HG03469 (cell line): ENCODE measurements around the gene FHIT.
A peak's percentile ranks its signal among the peaks of the same experiment; 100 is the strongest.

Source experiments
- ATAC-seq: cut with Tn5 transposase; IDR thresholded peaks from one replicate; pipeline ENCODE4 v1.9.1; 2021; ENCODE audit warnings: mild to moderate bottlenecking, moderate library complexity, moderate number of reproducible peaks; ENCODE audit not compliant: unreplicated experiment

The FHIT gene

DNA sequence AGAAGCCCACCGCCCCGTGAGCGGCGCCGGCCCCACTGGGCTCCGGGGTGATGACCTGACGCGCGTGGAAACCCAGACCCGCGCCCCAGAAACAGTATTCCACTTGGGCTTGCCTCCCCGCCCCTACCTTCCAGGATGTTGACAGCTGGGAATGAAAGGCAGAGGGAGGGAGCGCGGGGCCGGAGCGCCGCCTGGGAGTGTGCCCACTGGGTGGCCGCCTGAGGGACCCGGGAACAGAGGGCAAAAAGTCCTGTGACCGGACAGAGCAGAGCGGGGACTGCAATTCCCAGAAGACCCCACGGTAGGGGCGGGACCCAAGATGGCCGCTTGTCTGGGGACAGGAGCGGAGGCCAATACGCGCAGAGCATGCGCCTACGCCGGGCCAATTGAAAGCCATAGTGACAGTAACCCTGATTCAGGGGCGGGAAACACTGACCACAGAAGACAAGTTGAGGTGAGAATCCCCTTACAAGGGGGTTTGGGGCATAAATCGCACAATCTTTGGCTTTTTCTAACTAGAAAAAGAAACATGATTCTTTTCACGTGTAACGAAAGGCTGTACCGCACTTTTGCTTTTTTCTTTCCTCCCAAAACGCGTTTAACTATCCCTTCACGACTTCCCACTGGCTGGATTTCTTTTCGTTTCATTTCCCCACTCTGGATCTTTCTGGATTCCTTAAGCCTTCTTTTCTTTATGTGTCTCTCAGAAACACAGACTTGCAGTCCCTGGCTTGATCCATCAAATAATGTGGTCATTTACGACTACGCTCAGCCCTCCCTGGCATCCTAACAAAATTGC, at the start of gene FHIT:
FHIT (minus strand) TSS at position 279 of the 799 bp plus-strand sequence.
- ATAC-seq = peak; percentile 92

- ATAC-seq = no peak
These were observed 49.5 kb upstream of the FHIT start for GRCh38 chr3:61300786-61301185.

DNA sequence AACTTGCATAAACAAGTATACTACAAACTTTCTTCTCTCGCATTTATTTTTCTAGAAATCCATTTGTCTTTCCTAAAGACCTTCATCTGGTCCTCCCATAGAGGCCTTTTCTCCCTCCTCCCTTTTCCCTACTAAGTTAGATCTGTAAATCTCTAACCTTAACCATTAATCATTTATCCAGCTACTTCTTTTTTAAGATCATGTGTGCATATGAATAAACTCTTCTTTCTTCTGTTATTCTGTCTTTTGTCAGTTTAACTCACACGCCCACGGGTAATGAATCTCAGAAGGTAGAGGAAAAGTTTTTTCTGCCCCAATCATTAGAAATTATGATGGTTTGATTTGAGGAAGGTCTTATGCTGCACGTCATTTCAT, 48.7 kb upstream of the FHIT start:
- ATAC-seq = no peak

- ATAC-seq = no peak
These were observed 48.2 kb upstream of the FHIT start for GRCh38 chr3:61299343-61300005.

DNA sequence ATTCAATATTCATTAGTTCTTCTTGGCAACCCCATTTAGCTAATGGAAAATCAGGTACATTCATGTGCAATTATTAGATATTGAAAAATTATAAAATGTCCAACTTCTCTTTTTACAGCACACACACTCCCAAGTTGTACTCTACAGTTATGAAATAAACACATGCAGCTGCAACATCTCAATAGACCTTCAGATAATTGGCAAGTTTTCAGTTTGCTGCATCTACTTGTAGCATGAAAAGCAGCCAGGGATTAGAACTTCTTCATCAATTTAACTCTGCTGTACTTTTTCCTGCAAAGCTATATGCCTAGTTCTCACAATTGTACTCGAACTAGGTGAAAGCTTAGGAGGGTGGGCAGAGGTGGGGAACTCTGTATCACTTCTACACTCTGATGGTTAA, 46.6 kb upstream of the FHIT start:
- no peak for ATAC-seq

- ATAC-seq = no peak
These were observed 37.2 kb upstream of the FHIT start for GRCh38 chr3:61288446-61288845.

GRCh38 chr3:61283876-61284275, 32.6 kb upstream of the FHIT start:
- ATAC-seq = no peak

DNA sequence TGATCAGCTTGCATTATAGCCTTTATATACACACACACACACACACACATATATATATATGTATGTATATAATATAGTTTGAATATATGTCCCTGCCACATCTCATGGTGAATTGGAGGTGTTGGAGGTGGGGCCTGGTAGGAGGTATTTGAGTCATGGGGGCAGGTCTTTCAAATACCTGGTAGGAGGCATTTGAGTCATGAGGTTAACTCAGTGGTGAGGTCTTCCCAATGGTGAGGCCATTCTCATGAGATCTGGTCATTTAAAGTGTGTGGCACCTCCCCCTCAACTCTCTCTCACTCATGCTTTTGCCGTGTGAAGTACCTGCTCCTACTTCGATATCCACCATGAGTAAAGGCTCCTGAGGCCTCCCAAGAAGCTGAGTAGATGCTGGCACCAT, 27.5 kb upstream of the FHIT start:
- ATAC-seq = no peak

DNA sequence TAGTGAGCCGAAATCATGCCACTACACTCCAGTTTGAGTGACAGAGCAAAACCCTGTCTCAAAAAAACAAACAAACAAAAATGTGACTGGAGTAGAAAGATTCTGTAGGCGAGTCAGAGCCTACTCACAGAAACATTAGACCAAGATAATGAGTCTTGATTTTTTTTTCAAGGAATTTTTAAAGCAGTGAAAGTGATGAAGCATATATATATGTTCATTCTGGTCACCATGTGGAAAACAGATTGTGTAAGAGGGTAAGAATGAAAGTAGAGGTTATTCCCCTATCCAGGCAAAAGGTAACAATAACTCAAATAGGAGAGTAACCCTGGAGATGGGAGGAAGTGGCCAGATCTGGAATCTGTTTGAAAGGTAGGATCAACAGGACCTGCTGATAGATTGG, 26.2 kb upstream of the FHIT start:
- ATAC-seq = no peak

DNA sequence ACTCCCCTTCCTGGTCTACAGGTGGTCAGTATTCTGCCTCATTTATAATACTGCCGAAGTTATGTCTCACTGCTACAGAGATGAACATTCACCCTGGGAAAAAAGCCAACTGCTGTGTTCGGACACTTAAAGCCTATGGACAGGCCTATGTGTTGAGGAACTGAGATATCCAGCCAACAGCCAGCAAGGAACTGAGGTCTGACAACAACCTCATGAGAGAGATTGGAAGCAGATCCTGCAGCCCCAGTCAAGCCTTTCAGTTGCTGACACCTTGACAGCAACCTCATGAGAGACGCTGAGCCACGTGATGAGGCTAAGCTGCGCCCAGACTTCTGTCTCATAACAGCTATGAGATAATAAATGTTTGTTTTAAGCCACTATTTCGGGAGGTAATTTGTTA, 18.2 kb upstream of the FHIT start:
- ATAC-seq = no peak

- ATAC-seq = no peak
These were observed 17.4 kb upstream of the FHIT start for GRCh38 chr3:61268644-61269043.

DNA sequence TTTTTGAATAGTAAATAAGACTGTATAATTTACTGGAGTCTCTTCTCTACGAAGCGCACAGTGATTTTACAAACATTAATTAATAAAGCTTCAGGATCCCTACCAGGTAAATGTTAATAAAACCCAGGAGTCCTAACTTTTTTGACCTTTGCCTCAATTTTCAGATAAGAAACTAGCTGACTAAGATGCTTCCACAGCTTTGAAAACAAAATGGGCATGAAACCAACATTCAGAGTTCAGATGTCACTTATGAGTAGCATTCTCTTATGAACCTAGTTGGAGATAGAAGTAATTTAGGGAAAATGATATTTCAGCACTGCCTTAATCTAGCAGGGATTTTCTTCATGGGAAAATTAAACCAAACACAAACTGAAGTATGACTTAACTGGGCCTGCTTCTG, 13.0 kb upstream of the FHIT start:
- no peak for ATAC-seq

- no peak for ATAC-seq
These were observed 5.9 kb upstream of the FHIT start for GRCh38 chr3:61257148-61257547.

GRCh38 chr3:61253756-61254155, 2.5 kb upstream of the FHIT start:
- no peak for ATAC-seq

DNA sequence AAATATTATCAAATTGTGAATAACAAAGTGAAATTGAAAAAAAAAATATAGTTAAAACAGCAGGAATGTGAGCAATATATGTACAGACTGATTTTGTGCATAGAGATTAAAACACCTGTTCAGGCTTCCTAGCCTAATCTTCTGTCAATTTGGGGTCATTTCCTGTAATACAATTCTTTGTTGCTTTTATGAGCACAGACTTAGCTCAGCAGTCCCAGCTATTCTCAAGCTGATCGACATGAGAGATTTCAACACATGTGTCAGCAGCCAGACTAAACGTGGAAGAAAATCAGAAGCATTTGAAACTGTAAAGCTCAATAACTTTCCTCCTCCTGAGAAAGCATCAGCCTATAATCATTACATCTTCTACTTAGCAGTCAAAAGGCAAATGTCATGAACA, 1.6 kb upstream of the FHIT start:
- ATAC-seq = no peak

DNA sequence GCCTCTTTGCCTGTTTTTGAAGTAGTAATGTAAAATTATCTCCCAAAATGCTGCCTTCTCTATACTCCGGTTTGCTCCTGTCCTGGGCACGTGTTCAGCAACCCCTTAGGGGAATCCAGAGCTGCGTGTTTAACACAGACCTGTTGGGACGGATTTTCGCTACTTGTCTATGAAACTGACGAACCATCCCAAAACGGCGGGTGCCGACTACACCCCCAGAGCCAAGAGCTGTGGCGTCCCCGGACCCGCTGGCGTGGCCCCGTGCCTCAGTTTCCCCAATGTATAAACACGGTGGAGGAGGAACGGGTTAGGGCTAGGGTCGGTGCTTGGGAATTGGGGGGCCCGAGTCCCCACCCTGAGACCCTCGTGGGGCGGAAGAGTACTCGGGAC, 473 bp downstream of the FHIT start:
- no peak for ATAC-seq

DNA sequence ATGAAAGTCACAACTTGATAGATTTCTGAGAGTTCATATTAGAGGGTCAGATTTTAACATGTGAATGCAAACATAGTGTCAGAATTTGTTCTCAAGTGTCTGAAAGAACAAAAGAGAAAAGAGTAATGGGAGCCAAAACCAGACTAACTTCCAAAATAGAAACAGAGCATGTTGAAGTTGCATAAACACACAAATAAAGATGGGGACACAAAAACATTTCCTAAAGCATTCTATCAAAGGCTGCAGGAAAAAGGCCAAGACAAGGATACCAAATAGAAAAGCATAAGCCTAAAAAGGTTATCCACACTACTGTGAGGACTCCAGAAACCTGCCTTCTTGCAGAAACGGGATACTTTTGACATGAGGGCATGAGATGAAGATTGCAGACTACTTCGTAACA, 2.8 kb downstream of the FHIT start:
- no peak for ATAC-seq

DNA sequence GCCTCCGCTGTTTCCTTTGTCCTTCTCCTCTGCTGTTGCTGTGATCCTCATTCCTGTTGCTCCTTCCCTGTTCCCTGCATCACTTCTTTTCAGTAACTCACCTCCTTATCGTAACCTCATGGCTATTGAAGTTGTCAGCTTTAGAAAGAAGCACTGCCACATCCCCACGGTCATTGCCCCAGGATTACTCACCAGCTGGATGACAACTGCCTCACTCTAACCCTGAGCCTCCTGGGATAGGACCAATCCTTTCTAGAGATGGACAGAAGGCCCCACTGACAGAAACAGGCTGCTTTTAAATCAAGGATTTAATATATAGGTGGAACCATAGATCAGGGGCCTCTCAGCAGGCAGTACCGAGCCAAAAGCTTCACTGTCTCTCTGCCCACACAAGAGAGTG, 4.1 kb downstream of the FHIT start:
- ATAC-seq = no peak

GRCh38 chr3:61239871-61240270, 11.4 kb downstream of the FHIT start:
- no peak for ATAC-seq

- no peak for ATAC-seq
These were observed 13.4 kb downstream of the FHIT start for GRCh38 chr3:61237858-61238257.

GRCh38 chr3:61236556-61236955, 14.7 kb downstream of the FHIT start:
- peak; percentile 84 for ATAC-seq

DNA sequence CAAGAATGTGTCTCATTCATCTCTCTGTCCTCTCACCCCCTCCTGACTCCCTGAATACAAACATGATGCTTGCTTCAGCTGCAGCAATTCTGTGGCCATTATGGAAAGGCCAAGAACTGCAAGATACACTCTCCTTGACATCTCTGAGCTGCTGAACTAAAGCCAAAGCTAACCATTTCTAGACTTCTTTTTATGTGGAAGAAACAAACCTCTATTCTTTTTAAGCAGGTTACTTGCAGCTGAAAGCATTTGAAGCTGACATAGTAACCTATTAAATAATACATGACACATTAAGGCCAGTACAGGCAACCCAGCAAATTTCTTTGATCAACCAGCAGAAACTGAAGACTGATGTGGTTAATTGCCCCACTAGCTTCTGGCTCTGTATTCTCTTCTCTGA, 17.5 kb downstream of the FHIT start:
- ATAC-seq = no peak

DNA sequence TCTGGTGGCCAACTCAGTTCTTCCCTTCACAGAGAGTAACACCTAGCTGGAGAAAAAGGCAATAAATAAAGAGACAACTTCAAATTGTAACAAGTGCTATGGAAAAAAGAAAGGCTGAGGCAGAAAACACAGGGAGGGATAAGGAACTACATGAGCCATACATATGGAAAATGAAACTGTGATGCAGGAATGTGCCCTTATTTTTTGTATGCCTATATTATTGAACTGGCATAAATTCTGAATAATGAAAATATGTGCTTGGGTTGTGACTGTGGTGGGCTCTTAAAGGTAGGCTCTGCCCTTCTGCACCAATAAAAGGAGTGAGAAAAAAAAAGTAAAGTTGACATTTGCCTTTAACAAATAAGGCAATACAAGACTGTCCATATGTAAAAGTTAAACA, 19.6 kb downstream of the FHIT start:
- ATAC-seq = no peak
